Endothelial cell of coronary artery (primary cell): ENCODE results near the gene NAA40. TPM values are rescaled to one million over a fixed set of nuclear protein-coding genes. Genes with fewer than 3 reads are reported as not detected.

Experiments
- total RNA-seq: library from RNA; depleted of rRNA; stranded (reverse); fragments of >200 nt; gene quantifications from 2 replicates; pipeline ENCODE4 v1.2.3, GENCODE V29; 2014

The NAA40 gene
- 10.2 and 13.1 TPM in 2 replicates for total RNA-seq

GRCh38 chr11:63938479-63939396 lies at the start of gene NAA40:
TSS of gene NAA40 (plus strand) at chr11:63939002. CDS start at chr11:63939097, 95 bp downstream.

GRCh38 chr11:63916837-63917691 lies 21.7 kb upstream of the NAA40 start, which contains the start of gene RCOR2:
TSS of gene RCOR2 (minus strand) at chr11:63917164. CDS start at chr11:63916456, 708 bp downstream.

GRCh38 chr11:63974259-63975143 lies 35.7 kb downstream of the NAA40 start, which contains the start of gene COX8A:
TSS of gene COX8A (plus strand) at chr11:63974620. CDS start at chr11:63974681, 61 bp downstream.

GRCh38 chr11:63986156-63986931 lies 47.5 kb downstream of the NAA40 start, which contains the start of gene OTUB1:
TSS of gene OTUB1 (plus strand) at chr11:63986438. CDS start at chr11:63986457, 19 bp downstream.

Other genes with a start within 250 kb of the NAA40 start
- gene ZFTA, start 170.2 kb upstream of the NAA40 start, total RNA-seq: 16.4 and 21.8 TPM in 2 replicates
- 15.2 and 17.0 TPM in 2 replicates for gene SPINDOC, start 125.5 kb upstream of the NAA40 start, total RNA-seq
- 10.2 and 12.0 TPM in 2 replicates for gene MARK2, start 99.9 kb upstream of the NAA40 start, total RNA-seq
- gene RCOR2, start 21.8 kb upstream of the NAA40 start, total RNA-seq: 0.36 and 0.47 TPM in 2 replicates
- 240 and 309 TPM in 2 replicates for gene COX8A, start 35.6 kb downstream of the NAA40 start, total RNA-seq
- 57.6 and 62.0 TPM in 2 replicates for gene OTUB1, start 47.4 kb downstream of the NAA40 start, total RNA-seq
- gene FLRT1, start 96.9 kb downstream of the NAA40 start, total RNA-seq: not detected in 2 replicates
- gene MACROD1, start 227.1 kb downstream of the NAA40 start, total RNA-seq: 32.9 and 36.7 TPM in 2 replicates
- gene STIP1, start 247.2 kb downstream of the NAA40 start, total RNA-seq: 200 and 221 TPM in 2 replicates